ENCODE data around the gene MCCC2. TPM values are rescaled to one million over a fixed set of nuclear protein-coding genes. Genes with fewer than 3 reads are reported as not detected.

Gene MCCC2
- total and polyA plus RNA-seq, 2 of the 13 experiments (the other 11 are each of a cell fraction or from before 2014, with no cell fraction given) = 44.8 to 83.6 TPM

- peak; percentile 65 to 85 for TF ChIP-seq POLR2A (IDR thresholded peaks at IDR 0.05; ENCODE audit: insufficient read depth in 1 of 2, low read depth in 2 of 2, low read length in 2 of 2)
- TF ChIP-seq SALL2 (CRISPR knock-in tag; IDR thresholded peaks at IDR 0.05) = no peak
- TF ChIP-seq ZFP91 (CRISPR knock-in tag; IDR thresholded peaks at IDR 0.05; ENCODE audit: borderline replicate concordance) = peak; percentile 63; the same call in 1 of the 2 replicates
- TF ChIP-seq BCL6 (CRISPR knock-in tag; IDR thresholded peaks at IDR 0.05) = peak; percentile 48; the same call in 1 of the 2 replicates
- TF ChIP-seq, protein P1, sequence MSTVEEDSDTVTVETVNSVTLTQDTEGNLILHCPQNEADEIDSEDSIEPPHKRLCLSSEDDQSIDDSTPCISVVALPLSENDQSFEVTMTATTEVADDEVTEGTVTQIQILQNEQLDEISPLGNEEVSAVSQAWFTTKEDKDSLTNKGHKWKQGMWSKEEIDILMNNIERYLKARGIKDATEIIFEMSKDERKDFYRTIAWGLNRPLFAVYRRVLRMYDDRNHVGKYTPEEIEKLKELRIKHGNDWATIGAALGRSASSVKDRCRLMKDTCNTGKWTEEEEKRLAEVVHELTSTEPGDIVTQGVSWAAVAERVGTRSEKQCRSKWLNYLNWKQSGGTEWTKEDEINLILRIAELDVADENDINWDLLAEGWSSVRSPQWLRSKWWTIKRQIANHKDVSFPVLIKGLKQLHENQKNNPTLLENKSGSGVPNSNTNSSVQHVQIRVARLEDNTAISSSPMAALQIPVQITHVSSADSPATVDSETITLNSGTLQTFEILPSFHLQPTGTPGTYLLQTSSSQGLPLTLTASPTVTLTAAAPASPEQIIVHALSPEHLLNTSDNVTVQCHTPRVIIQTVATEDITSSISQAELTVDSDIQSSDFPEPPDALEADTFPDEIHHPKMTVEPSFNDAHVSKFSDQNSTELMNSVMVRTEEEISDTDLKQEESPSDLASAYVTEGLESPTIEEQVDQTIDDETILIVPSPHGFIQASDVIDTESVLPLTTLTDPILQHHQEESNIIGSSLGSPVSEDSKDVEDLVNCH (CRISPR knock-in tag; IDR thresholded peaks at IDR 0.05) = no peak
- TF ChIP-seq MYNN (CRISPR knock-in tag; IDR thresholded peaks at IDR 0.05; ENCODE audit: low read depth) = no peak
- peak; percentile 72 for TF ChIP-seq SOX5 (CRISPR knock-in tag; IDR thresholded peaks at IDR 0.05; ENCODE audit: borderline replicate concordance)
- no peak for TF ChIP-seq NFKBIZ (CRISPR knock-in tag; IDR thresholded peaks at IDR 0.05)
- peak; percentile 82 for TF ChIP-seq PHF21A (CRISPR knock-in tag; IDR thresholded peaks at IDR 0.05)
- no peak for TF ChIP-seq ELF1 (CRISPR knock-in tag; IDR thresholded peaks at IDR 0.05)
- no peak for TF ChIP-seq NKX3-1 (CRISPR knock-in tag; IDR thresholded peaks at IDR 0.05)
- no peak for TF ChIP-seq ATF7-NPFF (CRISPR knock-in tag; IDR thresholded peaks at IDR 0.05; ENCODE audit: low read depth)
- TF ChIP-seq ZNF558 (CRISPR knock-in tag; IDR thresholded peaks at IDR 0.05; ENCODE audit: borderline replicate concordance) = no peak
- TF ChIP-seq ZMYM3 (CRISPR knock-in tag; IDR thresholded peaks at IDR 0.05) = peak; percentile 71; the same call in 1 of the 2 replicates
- peak; percentile 43; the same call in 1 of the 2 replicates for TF ChIP-seq THAP9 (CRISPR knock-in tag; IDR thresholded peaks at IDR 0.05; ENCODE audit: borderline replicate concordance)
- peak; percentile 51; the same call in 1 of the 2 replicates for TF ChIP-seq MIER3 (CRISPR knock-in tag; IDR thresholded peaks at IDR 0.05; ENCODE audit: borderline replicate concordance)
- TF ChIP-seq, protein P2, sequence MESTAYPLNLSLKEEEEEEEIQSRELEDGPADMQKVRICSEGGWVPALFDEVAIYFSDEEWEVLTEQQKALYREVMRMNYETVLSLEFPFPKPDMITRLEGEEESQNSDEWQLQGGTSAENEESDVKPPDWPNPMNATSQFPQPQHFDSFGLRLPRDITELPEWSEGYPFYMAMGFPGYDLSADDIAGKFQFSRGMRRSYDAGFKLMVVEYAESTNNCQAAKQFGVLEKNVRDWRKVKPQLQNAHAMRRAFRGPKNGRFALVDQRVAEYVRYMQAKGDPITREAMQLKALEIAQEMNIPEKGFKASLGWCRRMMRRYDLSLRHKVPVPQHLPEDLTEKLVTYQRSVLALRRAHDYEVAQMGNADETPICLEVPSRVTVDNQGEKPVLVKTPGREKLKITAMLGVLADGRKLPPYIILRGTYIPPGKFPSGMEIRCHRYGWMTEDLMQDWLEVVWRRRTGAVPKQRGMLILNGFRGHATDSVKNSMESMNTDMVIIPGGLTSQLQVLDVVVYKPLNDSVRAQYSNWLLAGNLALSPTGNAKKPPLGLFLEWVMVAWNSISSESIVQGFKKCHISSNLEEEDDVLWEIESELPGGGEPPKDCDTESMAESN (CRISPR knock-in tag; conservative IDR thresholded peaks at IDR 0.05) = 0 out of 2 replicates have a peak, but pooled peaks have one; percentile 59
- peak; percentile 88 for TF ChIP-seq HNF4G (IDR thresholded peaks at IDR 0.05; ENCODE audit: borderline replicate concordance, low read depth, low read length)
- TF ChIP-seq HNF4G (CRISPR knock-in tag; IDR thresholded peaks at IDR 0.05; ENCODE audit: borderline replicate concordance, low read depth) = peak; percentile 92
Observed at GRCh38 chr5:71695071-71695470, 107.9 kb downstream of the MCCC2 start (continued).

Data from HepG2 (cell line).